Tibial nerve (tissue), 4 donors: ENCODE data around the gene SKA1. TPM values are rescaled to one million over a fixed set of nuclear protein-coding genes. Genes with fewer than 3 reads are reported as not detected.

Source experiments
- DNase-seq, 2 donors: peaks; one replicate each; pipeline ENCODE4 v3.0.0-alpha.2; 2019; ENCODE audit warnings: low spot score in 2 of 2
- H3K27ac ChIP-seq, 4 donors: fragments of 200-600 bp; sonication (generic) in 3 of 4; one replicate each; pipeline ENCODE4 v1.5.1; 2017 to 2019; ENCODE audit warnings: mild to moderate bottlenecking in 1 of 4
- H3K27me3 ChIP-seq, 2 donors: fragments of 200-600 bp; sonication (generic) in 1 of 2; one replicate each; pipeline versions ENCODE4 v1.5.1 to v1.6.0; 2017 to 2019
- H3K36me3 ChIP-seq, 3 donors: fragments of 200-600 bp; sonication (generic); one replicate each; pipeline ENCODE4 v1.5.1; 2018 to 2019
- H3K4me1 ChIP-seq, 4 donors: fragments of 200-600 bp; sonication (generic) in 3 of 4; one replicate each; pipeline ENCODE4 v1.5.1; 2017 to 2019
- H3K4me3 ChIP-seq, 4 donors: fragments of 200-600 bp; sonication (generic) in 3 of 4; one replicate each; pipeline ENCODE4 v1.5.1; 2017 to 2019; ENCODE audit warnings: mild to moderate bottlenecking in 1 of 4, moderate library complexity in 1 of 4
- H3K9me3 ChIP-seq, 4 donors: fragments of 200-600 bp; sonication (generic) in 3 of 4; one replicate each; pipeline ENCODE4 v1.5.1; 2017 to 2019
- EP300 ChIP-seq, 2 donors: sonication (generic); formaldehyde crosslinking; IDR thresholded peaks; one replicate each; pipeline ENCODE4 v1.6.1; 2017; ENCODE audit warnings: antibody characterized with exemption in 2 of 2, mild to moderate bottlenecking in 1 of 2
- POLR2A ChIP-seq, 2 donors: fragments of 450-650 bp; IDR thresholded peaks; one replicate each; pipeline ENCODE4 v1.6.1; 2017; ENCODE audit warnings: antibody characterized with exemption in 2 of 2, mild to moderate bottlenecking in 2 of 2, moderate library complexity in 2 of 2
- WGBS, 2 donors: methylation state at CpG; one replicate each; pipeline ENCODE4 v1.1.5; 2018; 5-methylcytosine and 5-hydroxymethylcytosine counted together
- total RNA-seq, 4 donors: library from RNA; depleted of rRNA; stranded (reverse); fragments of >200 nt; gene quantifications; one replicate each; pipeline ENCODE4 v1.1.0, GENCODE V29; 2016
- TF ChIP-seq, protein P1 (sequence below), 5 experiments: fragments of 200-600 bp in 3 of 5; fragments of 450-650 bp in 2 of 5; sonication (generic) in 3 of 5; IDR thresholded peaks; one replicate each; pipeline ENCODE4 v1.5.1; 2016 to 2019; ENCODE audit warnings: antibody characterized with exemption in 5 of 5, mild to moderate bottlenecking in 3 of 5, moderate library complexity in 2 of 5

SKA1 gene
- total RNA-seq, 4 donors from 2014 or later = not detected

DNA sequence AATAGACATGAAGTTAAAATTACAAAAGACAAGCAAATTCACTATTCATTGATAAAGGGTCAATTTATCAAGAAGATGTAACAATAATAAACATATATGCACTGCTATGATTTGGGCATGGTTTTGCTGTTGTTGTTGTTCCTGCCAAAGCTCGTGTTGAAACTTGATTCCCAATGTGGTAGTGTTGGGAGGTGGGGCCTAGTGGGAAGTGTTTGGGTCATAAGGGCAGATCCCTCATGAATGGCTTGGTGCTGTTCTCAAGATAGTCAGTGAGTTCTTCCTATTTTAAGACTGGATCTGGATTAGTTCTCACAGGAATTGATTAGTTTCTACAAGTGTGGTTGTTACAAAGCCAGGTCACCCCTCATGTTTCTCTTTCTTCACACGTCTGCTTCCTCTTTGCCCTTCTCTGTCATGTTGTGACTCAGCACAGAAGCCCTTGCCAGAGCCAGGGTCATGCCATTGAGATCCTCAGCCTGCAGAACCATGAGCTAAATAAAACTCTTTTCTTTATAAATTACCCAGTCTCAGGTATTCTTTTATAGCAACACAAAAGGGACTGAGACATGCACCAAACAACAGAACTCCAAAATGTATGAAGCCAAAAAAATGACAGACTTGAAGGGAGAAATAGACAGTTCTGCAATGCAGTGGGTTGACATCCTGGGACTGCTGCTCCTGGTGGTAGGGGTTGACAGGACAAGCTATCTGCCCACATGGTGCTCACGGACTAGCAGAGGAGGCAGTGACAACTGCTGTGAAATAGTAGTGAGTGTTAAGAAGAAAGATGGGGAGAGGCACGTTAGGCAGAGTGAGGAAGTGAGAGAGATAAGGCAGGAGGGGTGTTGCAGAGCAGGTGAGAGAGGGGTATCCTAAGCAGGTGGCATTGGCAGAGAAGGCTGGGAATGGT lies 18.6 kb upstream of the SKA1 start:
- TF ChIP-seq, protein P1, sequence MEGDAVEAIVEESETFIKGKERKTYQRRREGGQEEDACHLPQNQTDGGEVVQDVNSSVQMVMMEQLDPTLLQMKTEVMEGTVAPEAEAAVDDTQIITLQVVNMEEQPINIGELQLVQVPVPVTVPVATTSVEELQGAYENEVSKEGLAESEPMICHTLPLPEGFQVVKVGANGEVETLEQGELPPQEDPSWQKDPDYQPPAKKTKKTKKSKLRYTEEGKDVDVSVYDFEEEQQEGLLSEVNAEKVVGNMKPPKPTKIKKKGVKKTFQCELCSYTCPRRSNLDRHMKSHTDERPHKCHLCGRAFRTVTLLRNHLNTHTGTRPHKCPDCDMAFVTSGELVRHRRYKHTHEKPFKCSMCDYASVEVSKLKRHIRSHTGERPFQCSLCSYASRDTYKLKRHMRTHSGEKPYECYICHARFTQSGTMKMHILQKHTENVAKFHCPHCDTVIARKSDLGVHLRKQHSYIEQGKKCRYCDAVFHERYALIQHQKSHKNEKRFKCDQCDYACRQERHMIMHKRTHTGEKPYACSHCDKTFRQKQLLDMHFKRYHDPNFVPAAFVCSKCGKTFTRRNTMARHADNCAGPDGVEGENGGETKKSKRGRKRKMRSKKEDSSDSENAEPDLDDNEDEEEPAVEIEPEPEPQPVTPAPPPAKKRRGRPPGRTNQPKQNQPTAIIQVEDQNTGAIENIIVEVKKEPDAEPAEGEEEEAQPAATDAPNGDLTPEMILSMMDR (IDR thresholded peaks at IDR 0.05) = no peak
- H3K27me3 ChIP-seq = no peaks in the 10 kb centered on the region
- H3K27ac ChIP-seq = no peak overlapping the region
- 22% methylated on average over 4 of the region's 4 CpGs for WGBS, 2 donors
- no peaks in the 10 kb centered on the region for H3K36me3 ChIP-seq
- no peak for DNase-seq
- peaks cover 0 to 3% (median 0%) of the 10 kb centered on the region in 4 donors for H3K4me1 ChIP-seq
- no peak overlapping the region for H3K4me3 ChIP-seq
- no peaks in the 10 kb centered on the region for H3K9me3 ChIP-seq

GRCh38 chr18:50358844-50359243 lies 16.0 kb upstream of the SKA1 start:
- Histone ChIP-seq H3K4me3 (no peak overlapping the region), H3K4me1 (peaks cover 0 to 3% (median 0%) of the 10 kb centered on the region in 4 donors), H3K36me3 (no peaks in the 10 kb centered on the region), H3K27me3 (no peaks in the 10 kb centered on the region), H3K9me3 (no peaks in the 10 kb centered on the region), H3K27ac (no peak overlapping the region)
- no peak for DNase-seq
- TF ChIP-seq, protein P1 (IDR thresholded peaks at IDR 0.05) = no peak
- no peak for TF ChIP-seq POLR2A (IDR thresholded peaks at IDR 0.05)
- no peak for TF ChIP-seq EP300 (IDR thresholded peaks at IDR 0.05)
- WGBS, 2 donors = 8 to 11% methylated on average over 1 of the region's 1 CpG

DNA sequence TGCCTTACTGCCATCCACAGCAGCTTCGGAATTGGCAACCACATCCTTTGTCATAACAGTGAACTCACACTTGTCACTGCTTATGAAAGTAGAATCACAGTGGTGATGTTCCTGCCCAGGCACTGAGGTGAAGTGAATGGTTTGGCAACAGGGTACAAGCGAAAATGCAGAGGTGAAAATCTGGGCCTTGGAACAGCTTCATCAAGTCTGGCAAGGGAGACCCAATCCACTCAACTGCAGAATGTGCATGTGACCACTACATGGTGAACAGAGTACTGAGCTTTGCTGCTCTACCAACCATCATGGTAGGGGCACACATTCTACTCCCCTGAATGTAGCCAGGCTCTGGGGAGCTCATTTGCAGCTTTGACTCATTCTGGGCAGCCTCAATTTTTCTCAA lies 15.0 kb upstream of the SKA1 start:
- H3K27ac ChIP-seq = no peak overlapping the region
- no peaks in the 10 kb centered on the region for H3K27me3 ChIP-seq
- DNase-seq = no peak
- 72 to 83% methylated on average over 2 of the region's 2 CpGs for WGBS, 2 donors
- TF ChIP-seq, protein P1 (IDR thresholded peaks at IDR 0.05) = no peak
- TF ChIP-seq EP300 (IDR thresholded peaks at IDR 0.05) (no peak), POLR2A (IDR thresholded peaks at IDR 0.05) (no peak)
- H3K36me3 ChIP-seq = no peaks in the 10 kb centered on the region
- H3K4me3 ChIP-seq = no peak overlapping the region
- no peaks in the 10 kb centered on the region for H3K9me3 ChIP-seq
- peaks cover 0 to 3% (median 0%) of the 10 kb centered on the region in 4 donors for H3K4me1 ChIP-seq

- 17 to 27% methylated on average over 2 of the region's 2 CpGs for WGBS, 2 donors
- TF ChIP-seq, protein P1 (IDR thresholded peaks at IDR 0.05) = no peak
- TF ChIP-seq EP300 (IDR thresholded peaks at IDR 0.05) = no peak
- TF ChIP-seq POLR2A (IDR thresholded peaks at IDR 0.05) = no peak
Measured at GRCh38 chr18:50360611-50361010, 14.2 kb upstream of the SKA1 start.

GRCh38 chr18:50369672-50370071 lies 5.2 kb upstream of the SKA1 start:
- no peak overlapping the region for H3K4me3 ChIP-seq
- H3K36me3 ChIP-seq = no peaks in the 10 kb centered on the region
- H3K27me3 ChIP-seq = no peaks in the 10 kb centered on the region
- no peak for DNase-seq
- TF ChIP-seq EP300 (IDR thresholded peaks at IDR 0.05) (no peak), POLR2A (IDR thresholded peaks at IDR 0.05) (no peak)
- TF ChIP-seq, protein P1 (IDR thresholded peaks at IDR 0.05) = no peak
- H3K4me1 ChIP-seq = peaks cover 0 to 3% (median 0%) of the 10 kb centered on the region in 4 donors
- H3K9me3 ChIP-seq = peaks cover 0 to 24% (median 7%) of the 10 kb centered on the region in 4 donors
- no peak overlapping the region for H3K27ac ChIP-seq

More at GRCh38 chr18:50360611-50361010, 14.2 kb upstream of the SKA1 start:
- Histone ChIP-seq H3K9me3 (no peaks in the 10 kb centered on the region), H3K4me3 (no peak overlapping the region), H3K27me3 (no peaks in the 10 kb centered on the region), H3K4me1 (peaks cover 0 to 3% (median 0%) of the 10 kb centered on the region in 4 donors), H3K27ac (no peak overlapping the region), H3K36me3 (no peaks in the 10 kb centered on the region)
- no peak for DNase-seq
